GM23248 (cell line): ENCODE measurements around the gene BTN3A1. TPM values are rescaled to one million over a fixed set of nuclear protein-coding genes. Genes with fewer than 3 reads are reported as not detected.
"Not testable (repeated sequence)": the region's sequence is repeated elsewhere in the genome, so short reads cannot be mapped to it uniquely, and the experiment has no call there.

Source experiments
- DNase-seq: peaks from one replicate; pipeline ENCODE4 v3.0.0-alpha.2; 2015
- H2AFZ ChIP-seq: fragments of 200-600 bp; sonication (generic); 2 replicates; pipeline ENCODE4 v1.6.1; 2016; ENCODE audit warnings: antibody characterized with exemption
- H3F3A ChIP-seq: fragments of 200-600 bp; sonication (generic); 2 replicates; pipeline ENCODE4 v1.6.1; 2016; ENCODE audit warnings: mild to moderate bottlenecking, antibody characterized with exemption, mixed run types; ENCODE audit not compliant: insufficient read depth
- H3K27ac ChIP-seq: fragments of 200-600 bp; sonication (generic); 2 replicates; pipeline ENCODE4 v1.5.1; 2016; ENCODE audit warnings: mild to moderate bottlenecking
- H3K27me3 ChIP-seq: fragments of 200-600 bp; sonication (generic); replicated peaks from 2 replicates; pipeline ENCODE4 v1.6.1; 2016; ENCODE audit warnings: mild to moderate bottlenecking; ENCODE audit not compliant: insufficient read depth
- H3K36me3 ChIP-seq: fragments of 200-600 bp; sonication (generic); 2 replicates; pipeline ENCODE4 v1.6.1; 2016; ENCODE audit warnings: low read depth, mild to moderate bottlenecking
- H3K4me1 ChIP-seq: fragments of 200-600 bp; sonication (generic); 2 replicates; pipeline ENCODE4 v1.6.1; 2016; ENCODE audit warnings: mild to moderate bottlenecking; ENCODE audit not compliant: insufficient read depth
- H3K4me2 ChIP-seq: fragments of 200-600 bp; sonication (generic); one replicate; pipeline ENCODE4 v1.6.1; 2016; ENCODE audit warnings: mild to moderate bottlenecking; ENCODE audit not compliant: unreplicated experiment
- H3K4me3 ChIP-seq: fragments of 200-600 bp; sonication (generic); 2 replicates; pipeline ENCODE4 v1.5.1; 2016; ENCODE audit warnings: mild to moderate bottlenecking
- H3K79me2 ChIP-seq: fragments of 200-600 bp; sonication (generic); 2 replicates; pipeline ENCODE4 v1.6.1; 2016; ENCODE audit warnings: mild to moderate bottlenecking; ENCODE audit not compliant: insufficient read depth
- H3K9ac ChIP-seq: fragments of 200-600 bp; sonication (generic); 2 replicates; pipeline ENCODE4 v1.6.1; 2016; ENCODE audit warnings: mild to moderate bottlenecking
- H3K9me2 ChIP-seq: fragments of 200-600 bp; sonication (generic); 2 replicates; pipeline ENCODE4 v1.6.1; 2016; ENCODE audit warnings: mixed run types, mild to moderate bottlenecking, moderate library complexity; ENCODE audit not compliant: insufficient read depth
- H3K9me3 ChIP-seq: fragments of 200-600 bp; sonication (generic); one replicate; pipeline ENCODE4 v1.6.1; 2017; ENCODE audit warnings: low read depth
- H4K20me1 ChIP-seq: fragments of 200-600 bp; sonication (generic); 2 replicates; pipeline ENCODE4 v1.6.0; 2016; ENCODE audit not compliant: insufficient read depth
- EZH2 ChIP-seq: fragments of 200-600 bp; sonication (generic); IDR thresholded peaks from 2 replicates; pipeline ENCODE4 v1.6.1; 2018; ENCODE audit warnings: antibody characterized with exemption, mild to moderate bottlenecking; ENCODE audit not compliant: insufficient read depth, poor library complexity, severe bottlenecking
- EZH2phosphoT487 ChIP-seq: fragments of 200-600 bp; sonication (generic); IDR thresholded peaks from 2 replicates; pipeline ENCODE4 v1.6.1; 2018; ENCODE audit warnings: antibody characterized with exemption, moderate library complexity, mild to moderate bottlenecking, low read depth; ENCODE audit not compliant: insufficient read depth
- WGBS, 2 experiments: methylation state at CpG; one replicate each; pipeline ENCODE4 v1.1.6; 2015 to 2017; ENCODE audit warnings: low lambda C conversion rate in 2 of 2, low coverage in 1 of 2; ENCODE audit errors: missing lambda C conversion rate in 2 of 2; 5-methylcytosine and 5-hydroxymethylcytosine counted together
- in situ Hi-C: fragments of 300-500 bp; cut with MboI; formaldehyde crosslinking; loops from 2 replicates; pipeline ENCODE4 v1.15.0; 2020
- polyA plus RNA-seq: library from polyadenylated mRNA; unstranded; fragments of >200 nt; fragmentation: Nextera tagmentation; extraction: Ambion mirVana; gene quantifications from 2 replicates; pipeline ENCODE4 v1.2.1, GENCODE V29; 2016
- total RNA-seq: library from RNA; depleted of rRNA; stranded (reverse); fragments of >200 nt; shearing (Covaris generic); gene quantifications from 2 replicates; pipeline ENCODE4 v1.2.3, GENCODE V29; 2014

Gene BTN3A1
- total and polyA plus RNA-seq, 2 experiments from 2014 or later: 6.7 to 8.9 TPM

GRCh38 chr6:26415791-26416190 lies 13.7 kb downstream of the BTN3A1 start:
- Histone ChIP-seq H3K36me3 (no peaks in the 10 kb centered on the region), H3K27me3 (no peaks in the 10 kb centered on the region), H3K79me2 (no peaks in the 10 kb centered on the region), H3K4me2 (no peak overlapping the region), H4K20me1 (no peaks in the 10 kb centered on the region), H3K9ac (no peak overlapping the region), H3K9me2 (no peaks in the 10 kb centered on the region), H3F3A (0 out of 2 replicates have a peak, but pooled peaks cover 7% of the 10 kb centered on the region), H3K4me3 (no peak overlapping the region), H3K9me3 (no peaks in the 10 kb centered on the region), H3K27ac (no peak overlapping the region), H3K4me1 (peaks cover 14% of the 10 kb centered on the region), H2AFZ (no peak overlapping the region)
- WGBS, 2 experiments: 15 to 16% methylated on average over 2 of the region's 2 CpGs
- DNase-seq: peak; percentile 42
- in situ Hi-C loops: no loop called here
- TF ChIP-seq EZH2phosphoT487 (no peak), EZH2 (no peak)

- WGBS, 2 experiments: 0% methylated on average over 1 of the region's 1 CpG
- Histone ChIP-seq H3K4me1 (peaks cover 17% of the 10 kb centered on the region), H3K79me2 (no peaks in the 10 kb centered on the region), H2AFZ (no peak overlapping the region), H3K9ac (no peak overlapping the region), H3K27ac (no peak overlapping the region), H3K27me3 (no peaks in the 10 kb centered on the region), H4K20me1 (no peaks in the 10 kb centered on the region), H3K9me2 (no peaks in the 10 kb centered on the region), H3K9me3 (no peaks in the 10 kb centered on the region), H3K36me3 (no peaks in the 10 kb centered on the region), H3K4me2 (no peak overlapping the region), H3F3A (peaks cover 10% of the 10 kb centered on the region; the same call in 1 of the 2 replicates), H3K4me3 (no peak overlapping the region)
- in situ Hi-C loops: no loop called here
- DNase-seq: no peak
- TF ChIP-seq EZH2 (no peak), EZH2phosphoT487 (no peak)
These were observed 14.2 kb downstream of the BTN3A1 start for GRCh38 chr6:26416288-26416687.

- H3K27ac ChIP-seq, H3K9me2 ChIP-seq, H3K9ac ChIP-seq, H3K79me2 ChIP-seq, DNase-seq, H3K4me1 ChIP-seq, H3K4me3 ChIP-seq, H2AFZ ChIP-seq, H3K36me3 ChIP-seq, H3K4me2 ChIP-seq, in situ Hi-C loops, H3K27me3 ChIP-seq, H3K9me3 ChIP-seq, H4K20me1 ChIP-seq: not testable (repeated sequence)
- 79 to 87% methylated on average over 2 of the region's 2 CpGs for WGBS, 2 experiments
- H3F3A ChIP-seq: peaks cover 10% of the 10 kb centered on the region; the same call in 1 of the 2 replicates
These were observed 16.0 kb downstream of the BTN3A1 start for GRCh38 chr6:26418077-26418476.

GRCh38 chr6:26418795-26419194 lies 16.7 kb downstream of the BTN3A1 start:
- H3K9me2 ChIP-seq, H3K36me3 ChIP-seq, in situ Hi-C loops, H3K4me1 ChIP-seq, H4K20me1 ChIP-seq, H3K4me2 ChIP-seq, H3K4me3 ChIP-seq, H3K9ac ChIP-seq, DNase-seq, H2AFZ ChIP-seq, H3K27ac ChIP-seq, H3K27me3 ChIP-seq, H3K9me3 ChIP-seq: not testable (repeated sequence)
- H3F3A ChIP-seq: peaks cover 10% of the 10 kb centered on the region; the same call in 1 of the 2 replicates
- WGBS, 2 experiments: 84 to 93% methylated on average over 3 of the region's 3 CpGs
- H3K79me2 ChIP-seq: peaks cover 11% of the 10 kb centered on the region

GRCh38 chr6:26420688-26421171 lies 18.7 kb downstream of the BTN3A1 start:
- H3K4me1 ChIP-seq: peaks cover 15% of the 10 kb centered on the region
- peak overlapping the region; percentile 99 for H3K4me3 ChIP-seq
- peak overlapping the region; percentile 100 for H2AFZ ChIP-seq
- no peaks in the 10 kb centered on the region for H4K20me1 ChIP-seq
- peaks cover 10% of the 10 kb centered on the region; the same call in 1 of the 2 replicates for H3F3A ChIP-seq
- H3K9me3 ChIP-seq: no peaks in the 10 kb centered on the region
- H3K27me3 ChIP-seq: no peaks in the 10 kb centered on the region
- TF ChIP-seq EZH2 (no peak), EZH2phosphoT487 (no peak)
- peak; percentile 52 for DNase-seq
- no peaks in the 10 kb centered on the region for H3K36me3 ChIP-seq
- H3K9ac ChIP-seq: peak overlapping the region; percentile 98
- no peaks in the 10 kb centered on the region for H3K9me2 ChIP-seq
- 10 to 14% methylated on average over 4 of the region's 4 CpGs for WGBS, 2 experiments
- peaks cover 20% of the 10 kb centered on the region for H3K79me2 ChIP-seq
- H3K4me2 ChIP-seq: peak overlapping the region; percentile 88
- in situ Hi-C loops: no loop called here
- peak overlapping the region; percentile 76 for H3K27ac ChIP-seq
